NCI-H82 treated with DMSO at 0.1 percent for 48 hours (cell line): ENCODE data around the gene SDHA.
A peak's percentile ranks its signal among the peaks of the same experiment; 100 is the strongest.

ENCODE experiments used
- DNase-seq: peaks from one replicate; lab custom pipeline; 2025; ENCODE audit not compliant: unreplicated experiment; lab: John Stamatoyannopoulos, UW

Gene SDHA

GRCh38 chr5:217494-218456 lies at the start of gene SDHA, which contains the start of gene CCDC127:
SDHA (plus strand) TSS chr5:218320; CDS start chr5:218356, 36 bp downstream.
CCDC127 (minus strand) TSS chr5:218153; CDS start chr5:216849, 1,304 bp downstream.
- peak; percentile 58 for DNase-seq

GRCh38 chr5:169071-169727 lies 48.9 kb upstream of the SDHA start:
- no peak for DNase-seq

- no peak for DNase-seq
Observed at GRCh38 chr5:169728-170094, 48.4 kb upstream of the SDHA start.

GRCh38 chr5:170971-171800 lies 46.9 kb upstream of the SDHA start:
- no peak for DNase-seq

- no peak for DNase-seq
Observed at GRCh38 chr5:171801-172331, 46.3 kb upstream of the SDHA start.

GRCh38 chr5:172421-172820 lies 45.7 kb upstream of the SDHA start:
- no peak for DNase-seq

- no peak for DNase-seq
Observed at GRCh38 chr5:172841-173251, 45.3 kb upstream of the SDHA start.

- no peak for DNase-seq
Observed at GRCh38 chr5:173392-174290, 44.5 kb upstream of the SDHA start.

GRCh38 chr5:174291-174600 lies 43.9 kb upstream of the SDHA start:
- DNase-seq = no peak

GRCh38 chr5:174876-175465 lies 43.1 kb upstream of the SDHA start:
- no peak for DNase-seq

- DNase-seq = no peak
Observed at GRCh38 chr5:176296-176823, 41.8 kb upstream of the SDHA start.

- DNase-seq = no peak
Observed at GRCh38 chr5:178110-178509, 40.0 kb upstream of the SDHA start.

GRCh38 chr5:179401-179800 lies 38.7 kb upstream of the SDHA start:
- no peak for DNase-seq

GRCh38 chr5:180286-180918 lies 37.7 kb upstream of the SDHA start:
- DNase-seq = no peak

GRCh38 chr5:181160-181559 lies 37.0 kb upstream of the SDHA start:
- no peak for DNase-seq

GRCh38 chr5:181566-181965 lies 36.6 kb upstream of the SDHA start:
- DNase-seq = no peak

GRCh38 chr5:182126-182525 lies 36.0 kb upstream of the SDHA start:
- no peak for DNase-seq

GRCh38 chr5:184471-184870 lies 33.6 kb upstream of the SDHA start:
- DNase-seq = no peak
